K562 (cell line): Measurements from ENCODE around the gene ALKBH7. TPM values are rescaled to one million over a fixed set of nuclear protein-coding genes. Genes with fewer than 3 reads are reported as not detected.

Experiments used
- CC2D1A ChIP-seq: fragments of 450-650 bp; IDR thresholded peaks from 2 replicates; pipeline ENCODE4 v1.6.1; 2017; ENCODE audit warnings: mild to moderate bottlenecking
- CTBP1 ChIP-seq: fragments of 450-650 bp; IDR thresholded peaks from 2 replicates; pipeline ENCODE4 v1.6.1; 2016; ENCODE audit warnings: borderline replicate concordance
- ELK1 ChIP-seq: sonication (generic); formaldehyde crosslinking; IDR thresholded peaks from 2 replicates; pipeline ENCODE4 v1.8.1; 2022; ENCODE audit warnings: missing genetic modification reagents
- GTF2A2 ChIP-seq: IDR thresholded peaks from 2 replicates; pipeline ENCODE4 v1.6.1; 2016; ENCODE audit warnings: mild to moderate bottlenecking, missing genetic modification characterization, missing compliant biosample characterization
- HMG20A ChIP-seq: fragments of 450-650 bp; formaldehyde crosslinking; conservative IDR thresholded peaks from 2 replicates; pipeline ENCODE4 v1.4.0; 2020; ENCODE audit warnings: mild to moderate bottlenecking, mixed read lengths
- HMGN3 ChIP-seq: IDR thresholded peaks from 2 replicates; pipeline ENCODE4 v1.6.1; 2011; ENCODE audit warnings: borderline replicate concordance, low read depth, mild to moderate bottlenecking, mixed read lengths, low read length; ENCODE audit not compliant: insufficient read length; ENCODE audit errors: extremely low read depth
- MEF2A ChIP-seq: IDR thresholded peaks from 2 replicates; pipeline ENCODE4 v1.6.1; 2011; ENCODE audit warnings: low read depth, mild to moderate bottlenecking, low read length, moderate library complexity; ENCODE audit not compliant: control insufficient read depth
- MTA2 ChIP-seq: fragments of 450-650 bp; IDR thresholded peaks from 2 replicates; pipeline ENCODE4 v1.6.1; 2016; ENCODE audit warnings: low read depth
- NEUROD1 ChIP-seq: fragments of 150-350 bp; IDR thresholded peaks from 2 replicates; pipeline ENCODE4 v1.6.1; 2014; ENCODE audit warnings: borderline replicate concordance, low read length, low read depth; ENCODE audit not compliant: partially characterized antibody
- OTX1 ChIP-seq: fragments of 450-650 bp; formaldehyde crosslinking; IDR thresholded peaks from 2 replicates; pipeline ENCODE4 v1.4.0; 2022; ENCODE audit warnings: mild to moderate bottlenecking
- POLR2G ChIP-seq: fragments of 200-400 bp; formaldehyde crosslinking; IDR thresholded peaks from 2 replicates; pipeline ENCODE4 v1.6.1; 2017; ENCODE audit warnings: low read depth, mild to moderate bottlenecking, antibody characterized with exemption, low read length, moderate library complexity
- RBM22 ChIP-seq: fragments of 200-400 bp; formaldehyde crosslinking; IDR thresholded peaks from 2 replicates; pipeline ENCODE4 v1.6.1; 2018; ENCODE audit warnings: low read length, low read depth; ENCODE audit not compliant: poor library complexity, severe bottlenecking
- RBM25 ChIP-seq: fragments of 200-400 bp; formaldehyde crosslinking; IDR thresholded peaks from 2 replicates; pipeline ENCODE4 v1.6.1; 2018; ENCODE audit warnings: low read length, low read depth, moderate library complexity; ENCODE audit not compliant: severe bottlenecking
- TEAD1 ChIP-seq, 2 experiments: fragments of 450-650 bp in 1 of 2; sonication (generic) in 1 of 2; formaldehyde crosslinking; IDR thresholded peaks; 2 replicates each; pipeline versions ENCODE4 v1.4.0 to v1.8.0; 2020 to 2022; ENCODE audit warnings: mild to moderate bottlenecking in 2 of 2, missing genetic modification reagents in 1 of 2
- ZBTB7A ChIP-seq: IDR thresholded peaks from 2 replicates; pipeline ENCODE4 v1.6.1; 2011; ENCODE audit warnings: low read depth, mild to moderate bottlenecking, low read length, moderate library complexity, borderline replicate concordance; ENCODE audit not compliant: control insufficient read depth
- ZFP30 ChIP-seq: fragments of 250-450 bp; sonication (Bioruptor Pico); IDR thresholded peaks from 2 replicates; pipeline ENCODE4 v1.8.0; 2022; ENCODE audit warnings: moderate library complexity, mild to moderate bottlenecking, inconsistent platforms, borderline replicate concordance
- ZNF24 ChIP-seq: fragments of 450-650 bp; IDR thresholded peaks from 2 replicates; pipeline ENCODE4 v1.6.1; 2016
- ZNF696 ChIP-seq: fragments of 250-450 bp; sonication (Bioruptor Pico); conservative IDR thresholded peaks from 2 replicates; pipeline ENCODE4 v1.4.0; 2020; ENCODE audit warnings: mild to moderate bottlenecking, moderate library complexity
- polyA plus RNA-seq, 8 experiments: library from polyadenylated mRNA; depleted of rRNA in 4 of 8; stranded (reverse) in 5 of 8; unstranded in 3 of 8; fragments of >200 nt; fragmentation: Nextera tagmentation in 2 of 8; fragmentation: Illumina TruSeq in 1 of 8; extraction: Ambion mirVana in 2 of 8; extraction: Trizol in 1 of 8; gene quantifications; 2 replicates each; pipeline versions ENCODE4 v1.2.1 to v1.2.3, GENCODE V29; 2011 to 2014; ENCODE audit warnings: inconsistent platforms in 1 of 8, missing spikeins in 1 of 8
- total RNA-seq, 7 experiments: library from RNA; depleted of rRNA in 6 of 7; stranded (reverse); fragments of >200 nt in 6 of 7; fragmentation: Illumina TruSeq in 2 of 7; extraction: Trizol in 2 of 7; gene quantifications; 2 replicates each; pipeline versions ENCODE4 v1.2.1 to v1.2.3, GENCODE V29; 2011 to 2021; ENCODE audit warnings: low replicate concordance in 1 of 7
- TF ChIP-seq, protein P1 (sequence below): sonication (generic); formaldehyde crosslinking; IDR thresholded peaks from 2 replicates; pipeline ENCODE4 v1.8.0; 2022; ENCODE audit warnings: missing genetic modification reagents, mild to moderate bottlenecking, borderline replicate concordance
- TF ChIP-seq, protein P2 (sequence below): sonication (generic); formaldehyde crosslinking; IDR thresholded peaks from 2 replicates; pipeline ENCODE4 v1.8.1; 2023; ENCODE audit warnings: mild to moderate bottlenecking, missing genetic modification reagents
- TF ChIP-seq, protein P3 (sequence below), 2 experiments: fragments of 450-650 bp in 1 of 2; sonication (generic) in 1 of 2; formaldehyde crosslinking in 1 of 2; IDR thresholded peaks in 1 of 2; conservative IDR thresholded peaks in 1 of 2; 2 replicates each; pipeline versions ENCODE4 v1.6.1 to v1.8.1; 2016 to 2023; ENCODE audit warnings: mild to moderate bottlenecking in 2 of 2, moderate library complexity in 2 of 2, inconsistent platforms in 1 of 2, missing genetic modification reagents in 1 of 2

The ALKBH7 gene
- total and polyA plus RNA-seq, 9 of the 15 experiments (the other 6 are each of a cell fraction or from before 2014, with no cell fraction given), result 0.69 to 94.8 (median 17.6) TPM

DNA sequence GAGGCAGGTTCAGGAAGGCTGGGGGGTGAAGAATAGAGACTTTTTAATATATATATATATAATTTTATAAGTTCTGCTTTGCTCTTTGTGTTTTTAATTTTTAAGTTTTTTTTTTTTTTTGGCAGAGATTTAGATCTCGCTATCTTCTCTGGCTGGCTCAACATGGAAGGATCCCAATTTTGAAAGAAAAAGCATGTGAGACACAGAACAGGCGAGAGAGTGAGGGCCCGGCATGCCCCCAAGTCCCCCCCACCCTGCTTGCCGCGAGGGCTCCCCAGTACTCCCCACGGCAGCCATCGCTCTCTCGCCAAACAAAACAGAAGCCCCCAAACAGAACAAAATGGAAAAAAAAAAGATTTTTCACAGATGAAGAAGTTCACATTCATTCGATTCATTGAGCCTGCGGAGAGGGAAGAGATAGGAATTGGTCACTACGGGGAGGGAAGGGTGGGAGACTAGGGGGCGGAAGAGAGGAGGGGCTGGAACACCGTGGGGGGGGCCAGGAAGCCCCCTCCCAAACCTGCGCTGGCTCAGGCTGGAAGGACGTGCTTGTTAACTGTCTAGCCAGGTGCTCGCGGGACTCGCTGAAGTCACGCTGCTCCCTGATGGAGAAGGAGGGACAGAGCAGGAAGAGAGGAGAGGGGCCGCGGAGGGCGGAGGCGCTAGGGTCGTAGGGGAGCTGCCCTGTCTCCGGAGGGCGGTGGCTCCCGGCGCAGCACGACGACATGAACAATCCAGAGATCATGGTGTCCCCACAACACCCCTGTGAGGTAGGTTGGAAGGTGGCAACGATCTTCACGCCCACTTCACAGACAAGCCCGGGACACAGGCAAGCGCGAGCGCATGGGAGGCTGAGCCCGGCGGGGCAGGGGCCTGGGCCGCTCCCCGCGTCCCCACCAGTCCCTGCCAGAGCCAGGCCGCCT lies 41.4 kb downstream of the ALKBH7 start (continued):
- peak; percentile 43; the same call in 1 of the 2 replicates for TF ChIP-seq POLR2G
- TF ChIP-seq, protein P1, sequence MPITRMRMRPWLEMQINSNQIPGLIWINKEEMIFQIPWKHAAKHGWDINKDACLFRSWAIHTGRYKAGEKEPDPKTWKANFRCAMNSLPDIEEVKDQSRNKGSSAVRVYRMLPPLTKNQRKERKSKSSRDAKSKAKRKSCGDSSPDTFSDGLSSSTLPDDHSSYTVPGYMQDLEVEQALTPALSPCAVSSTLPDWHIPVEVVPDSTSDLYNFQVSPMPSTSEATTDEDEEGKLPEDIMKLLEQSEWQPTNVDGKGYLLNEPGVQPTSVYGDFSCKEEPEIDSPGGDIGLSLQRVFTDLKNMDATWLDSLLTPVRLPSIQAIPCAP, result no peak
- peak; percentile 28 for TF ChIP-seq RBM22
- no peak for TF ChIP-seq CTBP1
- peak; percentile 71 for TF ChIP-seq ZBTB7A
- no peak for TF ChIP-seq ELK1 (CRISPR knock-in tag)
- TF ChIP-seq, protein P2, sequence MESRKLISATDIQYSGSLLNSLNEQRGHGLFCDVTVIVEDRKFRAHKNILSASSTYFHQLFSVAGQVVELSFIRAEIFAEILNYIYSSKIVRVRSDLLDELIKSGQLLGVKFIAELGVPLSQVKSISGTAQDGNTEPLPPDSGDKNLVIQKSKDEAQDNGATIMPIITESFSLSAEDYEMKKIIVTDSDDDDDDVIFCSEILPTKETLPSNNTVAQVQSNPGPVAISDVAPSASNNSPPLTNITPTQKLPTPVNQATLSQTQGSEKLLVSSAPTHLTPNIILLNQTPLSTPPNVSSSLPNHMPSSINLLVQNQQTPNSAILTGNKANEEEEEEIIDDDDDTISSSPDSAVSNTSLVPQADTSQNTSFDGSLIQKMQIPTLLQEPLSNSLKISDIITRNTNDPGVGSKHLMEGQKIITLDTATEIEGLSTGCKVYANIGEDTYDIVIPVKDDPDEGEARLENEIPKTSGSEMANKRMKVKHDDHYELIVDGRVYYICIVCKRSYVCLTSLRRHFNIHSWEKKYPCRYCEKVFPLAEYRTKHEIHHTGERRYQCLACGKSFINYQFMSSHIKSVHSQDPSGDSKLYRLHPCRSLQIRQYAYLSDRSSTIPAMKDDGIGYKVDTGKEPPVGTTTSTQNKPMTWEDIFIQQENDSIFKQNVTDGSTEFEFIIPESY (CRISPR knock-in tag), result peak; percentile 96
- no peak for TF ChIP-seq CC2D1A
- no peak for TF ChIP-seq NEUROD1
- no peak for TF ChIP-seq TEAD1 (CRISPR knock-in tag; IDR thresholded peaks at IDR 0.05)
- TF ChIP-seq ZFP30 (CRISPR knock-in tag), result no peak
- TF ChIP-seq MTA2, result no peak
- TF ChIP-seq GTF2A2 (tag), result no peak
- no peak for TF ChIP-seq MEF2A
- no peak for TF ChIP-seq HMG20A (CRISPR knock-in tag)
- TF ChIP-seq ZNF24, result no peak
- TF ChIP-seq ZNF696 (CRISPR knock-in tag), result no peak
- no peak for TF ChIP-seq RBM25
- TF ChIP-seq, protein P3, sequence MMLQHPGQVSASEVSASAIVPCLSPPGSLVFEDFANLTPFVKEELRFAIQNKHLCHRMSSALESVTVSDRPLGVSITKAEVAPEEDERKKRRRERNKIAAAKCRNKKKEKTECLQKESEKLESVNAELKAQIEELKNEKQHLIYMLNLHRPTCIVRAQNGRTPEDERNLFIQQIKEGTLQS (IDR thresholded peaks at IDR 0.05), result no peak; the same call in 1 of the 2 replicates
- TF ChIP-seq, protein P3 (CRISPR knock-in tag; conservative IDR thresholded peaks at IDR 0.05), result no peak
- TF ChIP-seq HMGN3, result no peak
- no peak for TF ChIP-seq OTX1 (CRISPR knock-in tag)
